GM21381 (cell line): ENCODE measurements around the gene C16orf86.
A peak's percentile ranks its signal among the peaks of the same experiment; 100 is the strongest.

ENCODE experiments used
- ATAC-seq: cut with Tn5 transposase; IDR thresholded peaks from one replicate; pipeline ENCODE4 v1.9.1; 2021; ENCODE audit warnings: mild to moderate bottlenecking, moderate library complexity; ENCODE audit not compliant: unreplicated experiment

Gene C16orf86

GRCh38 chr16:67666559-67667452 lies at the start of gene C16orf86, which contains the start of gene ENKD1:
Gene C16orf86, plus strand, starts transcription at chr16:67666814. Its CDS starts 157 bp downstream, at chr16:67666971.
Gene ENKD1, minus strand, starts transcription at chr16:67666750. Its CDS starts 308 bp downstream, at chr16:67666442.
- ATAC-seq = peak; percentile 58

GRCh38 chr16:67628216-67628615 lies 38.4 kb upstream of the C16orf86 start:
- no peak for ATAC-seq

GRCh38 chr16:67632415-67633172 lies 34.0 kb upstream of the C16orf86 start:
- no peak for ATAC-seq

GRCh38 chr16:67636713-67637112 lies 29.9 kb upstream of the C16orf86 start:
- no peak for ATAC-seq

- ATAC-seq = no peak
Measured at GRCh38 chr16:67637625-67638024, 29.0 kb upstream of the C16orf86 start.

GRCh38 chr16:67641779-67642708 lies 24.6 kb upstream of the C16orf86 start:
- no peak for ATAC-seq

GRCh38 chr16:67644038-67644437 lies 22.6 kb upstream of the C16orf86 start:
- no peak for ATAC-seq

- no peak for ATAC-seq
Measured at GRCh38 chr16:67645397-67646121, 21.1 kb upstream of the C16orf86 start.

GRCh38 chr16:67647111-67647651 lies 19.4 kb upstream of the C16orf86 start:
- no peak for ATAC-seq

GRCh38 chr16:67647681-67648080 lies 18.9 kb upstream of the C16orf86 start:
- ATAC-seq = no peak

- ATAC-seq = no peak
Measured at GRCh38 chr16:67648088-67648763, 18.4 kb upstream of the C16orf86 start.

GRCh38 chr16:67648764-67649407 lies 17.7 kb upstream of the C16orf86 start:
- ATAC-seq = no peak

GRCh38 chr16:67649494-67649931 lies 17.1 kb upstream of the C16orf86 start:
- ATAC-seq = no peak

- no peak for ATAC-seq
Measured at GRCh38 chr16:67650023-67650422, 16.6 kb upstream of the C16orf86 start.

- no peak for ATAC-seq
Measured at GRCh38 chr16:67651039-67651438, 15.6 kb upstream of the C16orf86 start.

- ATAC-seq = no peak
Measured at GRCh38 chr16:67651847-67652246, 14.8 kb upstream of the C16orf86 start.

- no peak for ATAC-seq
Measured at GRCh38 chr16:67652578-67653127, 14.0 kb upstream of the C16orf86 start.

- ATAC-seq = no peak
Measured at GRCh38 chr16:67653128-67653788, 13.4 kb upstream of the C16orf86 start.
